ENCODE results near the gene CTBP1. TPM values are rescaled to one million over a fixed set of nuclear protein-coding genes. Genes with fewer than 3 reads are reported as not detected.

CTBP1 gene
- total RNA-seq, 1 experiment from 2014 or later, result 223 TPM

DNA sequence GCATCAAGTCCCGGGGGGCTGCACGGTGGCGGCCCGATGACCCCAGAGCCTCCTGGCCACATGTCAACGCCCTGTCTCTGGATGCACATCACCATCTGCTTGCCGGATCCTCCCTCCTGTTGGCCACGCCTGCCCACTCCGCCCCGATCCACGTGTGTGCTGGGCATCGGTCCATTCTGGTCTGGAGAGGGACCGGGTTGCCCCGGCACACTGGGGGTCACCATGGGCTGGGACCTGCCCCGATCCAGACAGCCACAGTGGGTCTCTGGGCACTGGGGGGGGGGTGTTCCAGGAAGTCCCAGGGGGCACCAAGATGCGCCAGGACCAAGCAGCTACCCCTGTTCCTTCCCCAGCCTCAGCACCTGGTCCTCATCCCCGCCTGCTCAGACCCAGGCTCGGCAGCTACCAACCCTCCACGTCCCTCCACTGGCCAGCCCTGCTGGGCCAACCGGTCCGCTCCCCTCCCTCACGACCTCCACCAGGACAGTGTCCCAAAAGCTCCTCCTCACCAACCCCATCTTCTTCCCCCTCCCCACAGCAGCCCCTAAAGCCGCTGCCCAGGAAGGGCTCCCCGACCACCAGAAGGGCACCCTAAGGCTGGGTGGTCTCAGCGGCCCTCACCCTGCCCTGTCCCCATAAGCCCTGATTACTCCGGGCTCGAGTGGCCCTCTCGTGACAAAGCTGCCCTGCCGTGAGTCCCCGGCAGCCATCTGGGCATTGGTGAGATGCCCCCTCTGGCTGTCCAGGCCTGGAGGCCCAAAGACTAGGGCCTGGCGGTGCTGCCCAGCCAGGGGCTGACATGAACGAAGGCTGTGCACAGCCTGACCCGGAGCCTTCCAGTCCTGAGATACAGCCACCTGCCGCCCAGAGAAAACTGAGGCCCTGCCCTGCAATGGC lies 4.6 kb downstream of the CTBP1 start:
- Histone ChIP-seq H3K27ac (ENCODE audit: low read length) (no peak overlapping the region), H3K36me3 (ENCODE audit: low read depth, low read length) (no peaks in the 10 kb centered on the region; the same call in 1 of the 2 replicates), H3K9me2 (replicated peaks; ENCODE audit: low read length) (no peaks in the 10 kb centered on the region), H3K9ac (ENCODE audit: low read length) (no peak overlapping the region), H3K4me1 (ENCODE audit: insufficient read depth, low read length) (peaks cover 15% of the 10 kb centered on the region), H3K9me3 (ENCODE audit: low read length) (no peaks in the 10 kb centered on the region), H4K20me1 (ENCODE audit: low read length) (peaks cover 15% of the 10 kb centered on the region; the same call in 1 of the 2 replicates), H3K79me2 (ENCODE audit: low read length) (peaks cover 83% of the 10 kb centered on the region), H3F3A (ENCODE audit: low read length, unreplicated experiment) (no peaks in the 10 kb centered on the region), H3K27me3 (ENCODE audit: low read length) (no peaks in the 10 kb centered on the region), H3K4me2 (ENCODE audit: low read length) (no peak overlapping the region), H2AFZ (ENCODE audit: low read length) (no peak overlapping the region), H3K4me3 (ENCODE audit: low read length) (no peak overlapping the region)
- POLR2A ChIA-PET (ENCODE audit: unreplicated experiment), result no interaction called here
- DNase-seq, result no peak
- intact Hi-C loops (cut with micrococcal nuclease), result no loop called here
- BruUV-seq (replicated peaks), result no TSS peak
- CTCF ChIA-PET, result no interaction called here
- TF ChIP-seq EZH2phosphoT487 (IDR thresholded peaks at IDR 0.05; ENCODE audit: borderline replicate concordance, low read length), result no peak
- no peak for ATAC-seq

DNA sequence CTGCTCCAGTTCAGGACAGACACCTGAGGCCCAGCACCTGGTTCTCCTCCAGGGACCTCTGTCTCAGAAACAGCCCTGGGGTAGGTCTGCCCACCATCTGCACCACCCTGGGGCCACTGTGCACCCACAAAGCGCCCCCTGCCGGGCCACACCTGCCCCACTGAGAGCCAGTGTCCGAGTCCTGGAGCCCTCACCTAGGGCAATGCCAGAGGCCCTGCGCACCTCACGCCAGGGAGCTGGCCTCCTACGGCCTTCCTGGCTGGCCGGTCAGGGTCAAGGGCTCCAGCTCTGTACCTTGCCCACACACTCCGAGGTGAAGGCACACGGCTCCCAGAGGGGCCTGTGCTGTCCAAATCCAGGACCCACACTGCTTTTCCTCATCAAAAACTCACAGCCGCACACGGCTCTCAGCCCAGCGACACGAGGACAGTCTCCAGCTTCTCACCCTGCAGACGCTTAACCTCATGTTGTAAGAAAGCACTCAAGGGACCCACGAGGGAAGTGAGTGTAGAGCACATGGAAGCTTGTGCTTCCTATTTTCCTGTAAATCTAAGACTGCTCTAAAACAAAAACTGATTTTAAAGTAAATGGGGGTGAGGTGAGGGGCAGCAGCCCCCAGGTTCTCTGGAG lies 5.4 kb downstream of the CTBP1 start:
- H3K9me3 ChIP-seq (ENCODE audit: low read length), result no peaks in the 10 kb centered on the region
- no peak for ATAC-seq
- ChIA-PET POLR2A (ENCODE audit: unreplicated experiment) (no interaction called here), CTCF (no interaction called here)
- H3K9me2 ChIP-seq (replicated peaks; ENCODE audit: low read length), result no peaks in the 10 kb centered on the region
- H3F3A ChIP-seq (ENCODE audit: low read length, unreplicated experiment), result no peaks in the 10 kb centered on the region
- H3K27ac ChIP-seq (ENCODE audit: low read length), result no peak overlapping the region
- TF ChIP-seq, protein P1, sequence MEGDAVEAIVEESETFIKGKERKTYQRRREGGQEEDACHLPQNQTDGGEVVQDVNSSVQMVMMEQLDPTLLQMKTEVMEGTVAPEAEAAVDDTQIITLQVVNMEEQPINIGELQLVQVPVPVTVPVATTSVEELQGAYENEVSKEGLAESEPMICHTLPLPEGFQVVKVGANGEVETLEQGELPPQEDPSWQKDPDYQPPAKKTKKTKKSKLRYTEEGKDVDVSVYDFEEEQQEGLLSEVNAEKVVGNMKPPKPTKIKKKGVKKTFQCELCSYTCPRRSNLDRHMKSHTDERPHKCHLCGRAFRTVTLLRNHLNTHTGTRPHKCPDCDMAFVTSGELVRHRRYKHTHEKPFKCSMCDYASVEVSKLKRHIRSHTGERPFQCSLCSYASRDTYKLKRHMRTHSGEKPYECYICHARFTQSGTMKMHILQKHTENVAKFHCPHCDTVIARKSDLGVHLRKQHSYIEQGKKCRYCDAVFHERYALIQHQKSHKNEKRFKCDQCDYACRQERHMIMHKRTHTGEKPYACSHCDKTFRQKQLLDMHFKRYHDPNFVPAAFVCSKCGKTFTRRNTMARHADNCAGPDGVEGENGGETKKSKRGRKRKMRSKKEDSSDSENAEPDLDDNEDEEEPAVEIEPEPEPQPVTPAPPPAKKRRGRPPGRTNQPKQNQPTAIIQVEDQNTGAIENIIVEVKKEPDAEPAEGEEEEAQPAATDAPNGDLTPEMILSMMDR (conservative IDR thresholded peaks at IDR 0.05; ENCODE audit: low read depth, low read length), result no peak; the same call in 1 of the 2 replicates
- TF ChIP-seq EZH2 (IDR thresholded peaks at IDR 0.05; ENCODE audit: low read length, unreplicated experiment) (no peak), EZH2phosphoT487 (IDR thresholded peaks at IDR 0.05; ENCODE audit: borderline replicate concordance, low read length) (no peak)
- no peak overlapping the region for H3K4me3 ChIP-seq (ENCODE audit: low read length)
- H3K79me2 ChIP-seq (ENCODE audit: low read length), result peaks cover 90% of the 10 kb centered on the region
- no peaks in the 10 kb centered on the region; the same call in 1 of the 2 replicates for H3K36me3 ChIP-seq (ENCODE audit: low read depth, low read length)
- no TSS peak for BruUV-seq (replicated peaks)
- H2AFZ ChIP-seq (ENCODE audit: low read length), result no peak overlapping the region
- no peaks in the 10 kb centered on the region for H3K27me3 ChIP-seq (ENCODE audit: low read length)
- DNase-seq, result no peak
- no peak overlapping the region for H3K4me2 ChIP-seq (ENCODE audit: low read length)
- intact Hi-C loops (cut with micrococcal nuclease), result no loop called here
- H4K20me1 ChIP-seq (ENCODE audit: low read length), result peaks cover 15% of the 10 kb centered on the region; the same call in 1 of the 2 replicates
- H3K4me1 ChIP-seq (ENCODE audit: insufficient read depth, low read length), result peaks cover 15% of the 10 kb centered on the region
- H3K9ac ChIP-seq (ENCODE audit: low read length), result no peak overlapping the region

DNA sequence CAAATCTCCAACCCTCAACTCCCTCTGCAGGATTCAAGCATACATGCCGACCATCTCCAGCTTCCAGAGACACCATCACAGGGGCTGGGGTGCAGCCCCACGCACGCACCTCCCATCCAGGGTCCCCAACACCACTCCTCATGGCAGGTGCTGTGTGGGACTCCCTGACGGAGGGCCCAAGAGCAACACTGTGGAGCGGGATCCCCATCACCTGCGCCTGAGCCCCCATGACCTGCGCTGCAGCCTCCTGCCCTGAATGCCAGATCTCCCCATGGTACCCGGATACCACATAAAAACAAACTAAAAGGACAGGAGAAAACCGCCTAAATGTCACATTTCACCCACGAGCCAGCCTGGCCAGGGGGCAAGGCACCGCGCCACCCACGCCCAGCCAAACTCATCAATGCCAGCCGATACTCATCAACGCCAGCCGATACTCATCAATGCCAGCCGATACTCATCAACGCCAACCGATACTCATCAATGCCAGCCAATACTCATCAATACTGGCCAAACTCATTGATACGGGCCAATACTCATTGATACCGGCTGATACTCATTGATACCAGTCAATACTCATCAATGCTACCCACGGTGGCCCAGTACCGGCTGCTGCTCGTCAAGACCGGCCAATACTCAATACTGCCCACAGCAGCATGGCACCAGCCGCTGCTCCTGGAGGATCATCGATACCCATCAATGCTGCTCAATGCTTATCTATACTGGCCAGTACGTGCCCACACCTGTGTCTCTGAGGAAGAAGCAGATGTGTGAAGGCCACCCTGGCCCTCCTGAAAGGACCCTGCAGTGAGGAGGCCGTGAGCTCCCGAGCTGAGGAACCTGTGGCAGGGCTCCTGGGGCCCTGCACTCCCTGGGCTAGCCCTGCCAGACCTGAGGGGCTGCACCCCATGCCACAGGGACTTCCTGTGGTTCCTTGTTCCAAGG lies 6.2 kb downstream of the CTBP1 start:
- no peak for TF ChIP-seq EZH2 (IDR thresholded peaks at IDR 0.05; ENCODE audit: low read length, unreplicated experiment)
- TF ChIP-seq, protein P1 (conservative IDR thresholded peaks at IDR 0.05; ENCODE audit: low read depth, low read length), result no peak
- no peak for TF ChIP-seq EZH2phosphoT487 (IDR thresholded peaks at IDR 0.05; ENCODE audit: borderline replicate concordance, low read length)
- Histone ChIP-seq H3K27ac (ENCODE audit: low read length) (no peak overlapping the region), H3K4me1 (ENCODE audit: insufficient read depth, low read length) (peaks cover 15% of the 10 kb centered on the region), H3K9me2 (replicated peaks; ENCODE audit: low read length) (no peaks in the 10 kb centered on the region), H3K36me3 (ENCODE audit: low read depth, low read length) (no peaks in the 10 kb centered on the region; the same call in 1 of the 2 replicates), H3K27me3 (ENCODE audit: low read length) (no peaks in the 10 kb centered on the region), H3K9me3 (ENCODE audit: low read length) (no peaks in the 10 kb centered on the region), H3K9ac (ENCODE audit: low read length) (no peak overlapping the region), H3K79me2 (ENCODE audit: low read length) (peaks cover 87% of the 10 kb centered on the region), H2AFZ (ENCODE audit: low read length) (no peak overlapping the region), H3K4me2 (ENCODE audit: low read length) (no peak overlapping the region), H3F3A (ENCODE audit: low read length, unreplicated experiment) (no peaks in the 10 kb centered on the region), H4K20me1 (ENCODE audit: low read length) (peaks cover 15% of the 10 kb centered on the region; the same call in 1 of the 2 replicates), H3K4me3 (ENCODE audit: low read length) (no peak overlapping the region)
- intact Hi-C loops (cut with micrococcal nuclease), result no loop called here
- CTCF ChIA-PET, result no interaction called here
- POLR2A ChIA-PET (ENCODE audit: unreplicated experiment), result no interaction called here
- DNase-seq, result no peak
- no peak for ATAC-seq
- no TSS peak for BruUV-seq (replicated peaks)

Data from PC-3 (cell line).